Right lobe of liver (tissue), 4 donors: ENCODE data around the gene MFSD6.

Source experiments
- POLR2A ChIP-seq: fragments of 450-650 bp; IDR thresholded peaks from one replicate; pipeline ENCODE4 v1.6.1; 2017; ENCODE audit warnings: antibody characterized with exemption, mild to moderate bottlenecking
- TF ChIP-seq, protein P1 (sequence below), 4 donors: fragments of 200-600 bp in 3 of 4; fragments of 450-650 bp in 1 of 4; IDR thresholded peaks; one replicate each; pipeline versions ENCODE4 v1.5.1 to v1.8.0; 2016 to 2022; ENCODE audit warnings: antibody characterized with exemption in 4 of 4, mild to moderate bottlenecking in 2 of 4
- donor health status: DM: no; HTN: no; CAD: no.
- donor health status: DM: no; HTN: no; CAD: no.
- donor health status: DM: no; HTN: yes; CAD: no.

DNA sequence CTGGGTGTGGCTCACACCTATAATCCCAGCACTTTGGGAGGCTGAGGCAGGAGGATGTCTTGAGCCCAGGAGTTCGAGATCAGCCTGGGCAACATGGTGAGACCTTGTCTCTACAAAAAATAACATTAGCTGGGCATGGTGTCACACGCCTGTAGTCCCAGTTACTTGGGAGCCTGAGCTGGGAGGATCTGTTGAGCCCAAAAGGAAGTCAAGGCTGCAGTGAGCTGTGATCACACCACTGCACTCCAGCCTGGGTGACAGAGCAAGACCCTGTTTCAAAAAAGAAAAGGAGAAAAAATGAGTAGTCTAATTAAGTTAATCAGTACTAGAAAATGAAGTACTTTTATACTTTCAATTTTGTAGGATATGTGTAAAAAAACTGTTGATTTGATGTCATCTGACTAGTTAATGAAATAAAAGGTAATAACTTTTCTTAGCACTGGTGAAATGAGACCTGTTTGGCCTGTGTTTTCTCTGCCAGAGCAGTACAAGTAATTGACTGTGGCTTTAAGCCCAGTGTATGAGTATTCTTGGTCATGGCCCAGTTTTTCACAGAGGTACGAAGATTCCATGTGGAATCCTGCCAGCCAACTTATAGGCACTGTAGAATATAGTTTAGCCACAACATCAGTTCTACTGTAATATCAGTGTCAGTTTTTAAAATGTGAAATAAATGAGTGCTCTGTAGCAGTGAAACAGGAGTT, 35.8 kb downstream of the MFSD6 start:
- TF ChIP-seq, protein P1, sequence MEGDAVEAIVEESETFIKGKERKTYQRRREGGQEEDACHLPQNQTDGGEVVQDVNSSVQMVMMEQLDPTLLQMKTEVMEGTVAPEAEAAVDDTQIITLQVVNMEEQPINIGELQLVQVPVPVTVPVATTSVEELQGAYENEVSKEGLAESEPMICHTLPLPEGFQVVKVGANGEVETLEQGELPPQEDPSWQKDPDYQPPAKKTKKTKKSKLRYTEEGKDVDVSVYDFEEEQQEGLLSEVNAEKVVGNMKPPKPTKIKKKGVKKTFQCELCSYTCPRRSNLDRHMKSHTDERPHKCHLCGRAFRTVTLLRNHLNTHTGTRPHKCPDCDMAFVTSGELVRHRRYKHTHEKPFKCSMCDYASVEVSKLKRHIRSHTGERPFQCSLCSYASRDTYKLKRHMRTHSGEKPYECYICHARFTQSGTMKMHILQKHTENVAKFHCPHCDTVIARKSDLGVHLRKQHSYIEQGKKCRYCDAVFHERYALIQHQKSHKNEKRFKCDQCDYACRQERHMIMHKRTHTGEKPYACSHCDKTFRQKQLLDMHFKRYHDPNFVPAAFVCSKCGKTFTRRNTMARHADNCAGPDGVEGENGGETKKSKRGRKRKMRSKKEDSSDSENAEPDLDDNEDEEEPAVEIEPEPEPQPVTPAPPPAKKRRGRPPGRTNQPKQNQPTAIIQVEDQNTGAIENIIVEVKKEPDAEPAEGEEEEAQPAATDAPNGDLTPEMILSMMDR (IDR thresholded peaks at IDR 0.05): no peak
- no peak for TF ChIP-seq POLR2A
